ENCODE measurements around the gene IFNGR2.

DNA sequence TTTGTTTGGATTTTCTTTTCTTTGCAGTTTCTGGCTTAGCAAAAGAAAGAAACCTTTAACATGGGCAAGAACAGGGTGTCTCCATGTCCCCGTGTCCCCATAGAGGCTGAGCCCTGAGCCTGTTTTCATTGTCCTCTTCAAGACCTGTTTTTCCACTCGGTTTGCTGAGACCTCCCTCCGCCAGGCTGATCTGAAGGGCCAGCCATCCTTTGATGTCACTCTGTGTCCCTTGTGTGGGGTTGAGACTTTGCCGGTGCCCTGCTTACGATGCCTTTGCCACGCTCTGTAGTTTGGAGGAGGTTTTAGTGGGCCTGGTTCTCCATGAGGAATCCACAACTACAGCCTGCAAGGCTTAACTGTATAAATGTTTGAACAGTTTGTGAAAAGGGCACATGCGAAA is 23.8 kb downstream of the IFNGR2 start:
- TF ChIP-seq ZNF768 (CRISPR knock-in tag; IDR thresholded peaks at IDR 0.05) (no peak), SIN3A (IDR thresholded peaks at IDR 0.05; ENCODE audit: borderline replicate concordance, low read depth, low read length) (no peak), SMC3 (IDR thresholded peaks at IDR 0.05; ENCODE audit: low read length) (no peak), IRF2 (CRISPR knock-in tag; IDR thresholded peaks at IDR 0.05) (no peak), POLR2AphosphoS5 (IDR thresholded peaks at IDR 0.05; ENCODE audit: low read depth, low read length) (no peak), CEBPB (IDR thresholded peaks at IDR 0.05; ENCODE audit: borderline replicate concordance, low read depth, low read length) (no peak), ZNF570 (CRISPR knock-in tag; IDR thresholded peaks at IDR 0.05; ENCODE audit: borderline replicate concordance) (no peak), ZNF563 (CRISPR knock-in tag; IDR thresholded peaks at IDR 0.05) (no peak), NFE2L1 (CRISPR knock-in tag; IDR thresholded peaks at IDR 0.05; ENCODE audit: borderline replicate concordance) (no peak), JUND (CRISPR knock-in tag; IDR thresholded peaks at IDR 0.05) (no peak), BRCA1 (CRISPR knock-in tag; IDR thresholded peaks at IDR 0.05) (no peak)
- TF ChIP-seq, protein P1, sequence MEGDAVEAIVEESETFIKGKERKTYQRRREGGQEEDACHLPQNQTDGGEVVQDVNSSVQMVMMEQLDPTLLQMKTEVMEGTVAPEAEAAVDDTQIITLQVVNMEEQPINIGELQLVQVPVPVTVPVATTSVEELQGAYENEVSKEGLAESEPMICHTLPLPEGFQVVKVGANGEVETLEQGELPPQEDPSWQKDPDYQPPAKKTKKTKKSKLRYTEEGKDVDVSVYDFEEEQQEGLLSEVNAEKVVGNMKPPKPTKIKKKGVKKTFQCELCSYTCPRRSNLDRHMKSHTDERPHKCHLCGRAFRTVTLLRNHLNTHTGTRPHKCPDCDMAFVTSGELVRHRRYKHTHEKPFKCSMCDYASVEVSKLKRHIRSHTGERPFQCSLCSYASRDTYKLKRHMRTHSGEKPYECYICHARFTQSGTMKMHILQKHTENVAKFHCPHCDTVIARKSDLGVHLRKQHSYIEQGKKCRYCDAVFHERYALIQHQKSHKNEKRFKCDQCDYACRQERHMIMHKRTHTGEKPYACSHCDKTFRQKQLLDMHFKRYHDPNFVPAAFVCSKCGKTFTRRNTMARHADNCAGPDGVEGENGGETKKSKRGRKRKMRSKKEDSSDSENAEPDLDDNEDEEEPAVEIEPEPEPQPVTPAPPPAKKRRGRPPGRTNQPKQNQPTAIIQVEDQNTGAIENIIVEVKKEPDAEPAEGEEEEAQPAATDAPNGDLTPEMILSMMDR (CRISPR knock-in tag; IDR thresholded peaks at IDR 0.05), result no peak
- TF ChIP-seq, protein P2, sequence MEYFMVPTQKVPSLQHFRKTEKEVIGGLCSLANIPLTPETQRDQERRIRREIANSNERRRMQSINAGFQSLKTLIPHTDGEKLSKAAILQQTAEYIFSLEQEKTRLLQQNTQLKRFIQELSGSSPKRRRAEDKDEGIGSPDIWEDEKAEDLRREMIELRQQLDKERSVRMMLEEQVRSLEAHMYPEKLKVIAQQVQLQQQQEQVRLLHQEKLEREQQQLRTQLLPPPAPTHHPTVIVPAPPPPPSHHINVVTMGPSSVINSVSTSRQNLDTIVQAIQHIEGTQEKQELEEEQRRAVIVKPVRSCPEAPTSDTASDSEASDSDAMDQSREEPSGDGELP (IDR thresholded peaks at IDR 0.05; ENCODE audit: borderline replicate concordance, low read depth), result no peak
- TF ChIP-seq, protein P3, sequence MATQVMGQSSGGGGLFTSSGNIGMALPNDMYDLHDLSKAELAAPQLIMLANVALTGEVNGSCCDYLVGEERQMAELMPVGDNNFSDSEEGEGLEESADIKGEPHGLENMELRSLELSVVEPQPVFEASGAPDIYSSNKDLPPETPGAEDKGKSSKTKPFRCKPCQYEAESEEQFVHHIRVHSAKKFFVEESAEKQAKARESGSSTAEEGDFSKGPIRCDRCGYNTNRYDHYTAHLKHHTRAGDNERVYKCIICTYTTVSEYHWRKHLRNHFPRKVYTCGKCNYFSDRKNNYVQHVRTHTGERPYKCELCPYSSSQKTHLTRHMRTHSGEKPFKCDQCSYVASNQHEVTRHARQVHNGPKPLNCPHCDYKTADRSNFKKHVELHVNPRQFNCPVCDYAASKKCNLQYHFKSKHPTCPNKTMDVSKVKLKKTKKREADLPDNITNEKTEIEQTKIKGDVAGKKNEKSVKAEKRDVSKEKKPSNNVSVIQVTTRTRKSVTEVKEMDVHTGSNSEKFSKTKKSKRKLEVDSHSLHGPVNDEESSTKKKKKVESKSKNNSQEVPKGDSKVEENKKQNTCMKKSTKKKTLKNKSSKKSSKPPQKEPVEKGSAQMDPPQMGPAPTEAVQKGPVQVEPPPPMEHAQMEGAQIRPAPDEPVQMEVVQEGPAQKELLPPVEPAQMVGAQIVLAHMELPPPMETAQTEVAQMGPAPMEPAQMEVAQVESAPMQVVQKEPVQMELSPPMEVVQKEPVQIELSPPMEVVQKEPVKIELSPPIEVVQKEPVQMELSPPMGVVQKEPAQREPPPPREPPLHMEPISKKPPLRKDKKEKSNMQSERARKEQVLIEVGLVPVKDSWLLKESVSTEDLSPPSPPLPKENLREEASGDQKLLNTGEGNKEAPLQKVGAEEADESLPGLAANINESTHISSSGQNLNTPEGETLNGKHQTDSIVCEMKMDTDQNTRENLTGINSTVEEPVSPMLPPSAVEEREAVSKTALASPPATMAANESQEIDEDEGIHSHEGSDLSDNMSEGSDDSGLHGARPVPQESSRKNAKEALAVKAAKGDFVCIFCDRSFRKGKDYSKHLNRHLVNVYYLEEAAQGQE (IDR thresholded peaks at IDR 0.05; ENCODE audit: borderline replicate concordance in 1 of 2, low read depth in 1 of 2, low read length in 2 of 2), result no peak

Measured in HepG2 (cell line).